IMR-90 (cell line): Measurements from ENCODE around the gene THSD1. TPM values are rescaled to one million over a fixed set of nuclear protein-coding genes. Genes with fewer than 3 reads are reported as not detected.
"Not testable (repeated sequence)": the region's sequence is repeated elsewhere in the genome, so short reads cannot be mapped to it uniquely, and the experiment has no call there.

Experiments
- ATAC-seq: fragments of 200-7000 bp; cut with Tn5 transposase; 2 replicates; pipeline ENCODE4 v1.9.1; 2020; ENCODE audit warnings: low read depth, mild to moderate bottlenecking, moderate library complexity
- BruUV-seq: library from RNA; stranded (reverse); fragments of 400-500 nt; replicated peaks from 2 replicates; lab custom pipeline; 2021; lab: Mats Ljungman, UMichigan
- CTCF ChIA-PET: fragments of 300-600 bp; formaldehyde crosslinking; extraction: SDS; loops from one replicate; lab custom pipeline; 2021; ENCODE audit warnings: antibody characterized with exemption; lab: Yijun Ruan, JAX
- POLR2A ChIA-PET: fragments of 300-600 bp; sonication (Branson Sonifier 250); formaldehyde crosslinking; loops from one replicate; lab custom pipeline; 2022; ENCODE audit warnings: antibody characterized with exemption; ENCODE audit not compliant: unreplicated experiment; lab: Charles Lee
- DNase-seq: peaks from one replicate; pipeline ENCODE4 v3.0.0; 2013
- H2AFZ ChIP-seq: replicated peaks from 2 replicates; pipeline ENCODE3; 2013; ENCODE audit warnings: low read length, mild to moderate bottlenecking; ENCODE audit not compliant: poor library complexity
- H2AK5ac ChIP-seq: 2 replicates; pipeline ENCODE4 v1.6.1; 2013; ENCODE audit warnings: low read depth, low read length, inconsistent platforms
- H2AK9ac ChIP-seq: replicated peaks from 2 replicates; pipeline ENCODE3; 2013; ENCODE audit warnings: mild to moderate bottlenecking, low read depth, low read length, moderate library complexity; ENCODE audit not compliant: poor library complexity
- H2BK120ac ChIP-seq: 2 replicates; pipeline ENCODE4 v1.6.1; 2013; ENCODE audit warnings: low read depth, low read length, inconsistent platforms
- H2BK15ac ChIP-seq: 3 replicates; pipeline ENCODE4 v1.6.1; 2013; ENCODE audit warnings: low read depth, low read length, inconsistent platforms
- H2BK20ac ChIP-seq: 2 replicates; pipeline ENCODE4 v1.6.1; 2013; ENCODE audit warnings: low read depth, mild to moderate bottlenecking, inconsistent platforms, low read length, moderate library complexity
- H2BK5ac ChIP-seq: 2 replicates; pipeline ENCODE4 v1.6.1; 2013; ENCODE audit warnings: mild to moderate bottlenecking, low read depth, low read length, inconsistent platforms; ENCODE audit not compliant: poor library complexity, severe bottlenecking
- H3K14ac ChIP-seq: replicated peaks from 2 replicates; pipeline ENCODE4 v1.6.1; 2013; ENCODE audit warnings: low read depth, low read length, inconsistent platforms
- H3K18ac ChIP-seq: 2 replicates; pipeline ENCODE4 v1.6.1; 2013; ENCODE audit warnings: low read depth, low read length, control low read depth
- H3K23ac ChIP-seq: 2 replicates; pipeline ENCODE4 v1.6.1; 2013; ENCODE audit warnings: low read depth, low read length, inconsistent platforms
- H3K27ac ChIP-seq: 2 replicates; pipeline ENCODE4 v1.5.1; 2013; ENCODE audit warnings: mild to moderate bottlenecking, control low read depth, low read length; ENCODE audit not compliant: insufficient read depth
- H3K27me3 ChIP-seq: 2 replicates; pipeline ENCODE4 v1.6.1; 2013; ENCODE audit warnings: low read length; ENCODE audit not compliant: control insufficient read depth, insufficient read depth
- H3K36me3 ChIP-seq: 2 replicates; pipeline ENCODE4 v1.6.1; 2013; ENCODE audit warnings: low read length, mixed read lengths; ENCODE audit not compliant: control insufficient read depth, insufficient read depth
- H3K4ac ChIP-seq: 2 replicates; pipeline ENCODE4 v1.6.1; 2013; ENCODE audit warnings: low read depth, low read length, inconsistent platforms
- H3K4me1 ChIP-seq: 2 replicates; pipeline ENCODE4 v1.6.1; 2013; ENCODE audit warnings: low read length, mixed read lengths; ENCODE audit not compliant: control insufficient read depth, insufficient read depth
- H3K4me2 ChIP-seq: 2 replicates; pipeline ENCODE4 v1.6.1; 2013; ENCODE audit warnings: low read depth, mild to moderate bottlenecking, control low read depth, low read length, moderate library complexity
- H3K4me3 ChIP-seq: 2 replicates; pipeline ENCODE4 v1.5.1; 2013; ENCODE audit warnings: low read depth, mild to moderate bottlenecking, control low read depth, low read length, moderate library complexity; ENCODE audit not compliant: insufficient read depth
- H3K56ac ChIP-seq: 2 replicates; pipeline ENCODE4 v1.6.1; 2013; ENCODE audit warnings: low read length, inconsistent platforms; ENCODE audit not compliant: insufficient read depth; ENCODE audit errors: extremely low read depth
- H3K79me1 ChIP-seq, 2 experiments: 2 replicates each; pipeline ENCODE4 v1.6.1; 2013; ENCODE audit warnings: low read length in 2 of 2, inconsistent platforms in 1 of 2, low read depth in 1 of 2
- H3K9ac ChIP-seq: 2 replicates; pipeline ENCODE4 v1.6.1; 2013; ENCODE audit warnings: low read depth, low read length, control low read depth
- H3K9me1 ChIP-seq: 2 replicates; pipeline ENCODE4 v1.6.1; 2013; ENCODE audit warnings: low read length, inconsistent platforms; ENCODE audit not compliant: insufficient read depth
- H3K9me3 ChIP-seq: 2 replicates; pipeline ENCODE4 v1.6.1; 2013; ENCODE audit warnings: low read length; ENCODE audit not compliant: control insufficient read depth, insufficient read depth
- H4K20me1 ChIP-seq: 2 replicates; pipeline ENCODE4 v1.6.1; 2013; ENCODE audit warnings: low read length, inconsistent platforms; ENCODE audit not compliant: insufficient read depth
- H4K5ac ChIP-seq: 2 replicates; pipeline ENCODE4 v1.6.1; 2013; ENCODE audit warnings: mild to moderate bottlenecking, low read depth, low read length, control low read depth
- H4K8ac ChIP-seq, 2 experiments: 2 replicates each; pipeline ENCODE4 v1.6.1; 2013; ENCODE audit warnings: low read depth in 2 of 2, low read length in 2 of 2, control low read depth in 1 of 2, inconsistent platforms in 1 of 2
- H4K91ac ChIP-seq: 2 replicates; pipeline ENCODE4 v1.6.1; 2013; ENCODE audit warnings: low read depth, low read length, inconsistent platforms; ENCODE audit not compliant: insufficient read depth
- WGBS, 2 experiments: methylation state at CpG; one replicate each; pipeline versions ENCODE4 v1.1.5 to v1.1.7; 2013; ENCODE audit warnings: missing lambda C conversion rate in 2 of 2; ENCODE audit not compliant: insufficient read length in 1 of 2; ENCODE audit errors: extremely low coverage in 2 of 2; 5-methylcytosine and 5-hydroxymethylcytosine counted together
- dilution Hi-C: fragments of 300-500 bp; cut with HindIII; formaldehyde crosslinking; loops from one replicate; pipeline ENCODE4 v1.14.3; 2018; ENCODE audit warnings: low sequenced_read_pairs; ENCODE audit not compliant: unreplicated experiment
- in situ Hi-C: fragments of 300-500 bp; cut with MboI; formaldehyde crosslinking; loops from 3 replicates; pipeline ENCODE4 v1.14.3; 2019; ENCODE audit warnings: low sequenced_read_pairs, inconsistent platforms, mixed read lengths
- intact Hi-C: fragments of 100-400 bp; cut with micrococcal nuclease; formaldehyde crosslinking; loops from 2 replicates; pipeline ENCODE4 v1.10.0; 2022
- polyA plus RNA-seq, 3 experiments: library from polyadenylated mRNA; depleted of rRNA; stranded (reverse); fragments of >200 nt; gene quantifications; 2 replicates each; pipeline ENCODE4 v1.2.3, GENCODE V29; 2012; ENCODE audit warnings: low replicate concordance in 1 of 3
- total RNA-seq: library from RNA; depleted of rRNA; stranded (reverse); fragments of >200 nt; gene quantifications from 2 replicates; pipeline ENCODE4 v1.2.3, GENCODE V29; 2012

The THSD1 gene
- total and polyA plus RNA-seq, 2 of the 4 experiments (the other 2 are of a cell fraction) = 12.1 to 19.0 TPM

- H3K4me2 ChIP-seq, dilution Hi-C loops, H2BK5ac ChIP-seq, DNase-seq, H4K5ac ChIP-seq, H2AK9ac ChIP-seq, H2BK20ac ChIP-seq, H3K27ac ChIP-seq, H3K36me3 ChIP-seq, H2AFZ ChIP-seq, intact Hi-C loops, POLR2A ChIA-PET, H3K4me1 ChIP-seq, H3K27me3 ChIP-seq, H3K4ac ChIP-seq, H3K9ac ChIP-seq, H2BK120ac ChIP-seq, H3K56ac ChIP-seq, CTCF ChIA-PET, H4K20me1 ChIP-seq, H3K23ac ChIP-seq, H4K91ac ChIP-seq, H3K14ac ChIP-seq, H4K8ac ChIP-seq, ATAC-seq, H3K9me1 ChIP-seq, in situ Hi-C loops, H3K9me3 ChIP-seq, H2AK5ac ChIP-seq, H3K4me3 ChIP-seq, H2BK15ac ChIP-seq, H3K79me1 ChIP-seq, H3K18ac ChIP-seq, BruUV-seq: not testable (repeated sequence)
- WGBS, 2 experiments = 100% methylated on average over 4 of the region's 12 CpGs; no CpG with 5 or more reads in 1 of the 2 experiments
Measured at GRCh38 chr13:52407436-52407835, 1.5 kb upstream of the THSD1 start.
